Testis (tissue), 3 donors: ENCODE measurements around the gene FARS2. TPM values are rescaled to one million over a fixed set of nuclear protein-coding genes. Genes with fewer than 3 reads are reported as not detected.

Experiments used
- DNase-seq: peaks from one replicate; pipeline ENCODE4 v3.0.0-alpha.2; 2019
- H3K27ac ChIP-seq, 2 donors: fragments of 200-600 bp; sonication (generic); one replicate each; pipeline ENCODE4 v1.5.1; 2019
- H3K27me3 ChIP-seq: fragments of 200-600 bp; sonication (generic); one replicate; pipeline ENCODE4 v1.5.1; 2019
- H3K36me3 ChIP-seq: fragments of 200-600 bp; sonication (generic); one replicate; pipeline ENCODE4 v1.5.1; 2017; ENCODE audit warnings: low read depth; ENCODE audit errors: missing control alignments
- H3K4me1 ChIP-seq: fragments of 200-600 bp; sonication (generic); one replicate; pipeline ENCODE4 v1.5.1; 2019
- H3K4me3 ChIP-seq, 2 donors: fragments of 200-600 bp; sonication (generic); one replicate each; pipeline ENCODE4 v1.5.1; 2017 to 2019
- H3K9me3 ChIP-seq: fragments of 200-600 bp; sonication (generic); one replicate; pipeline ENCODE4 v1.5.1; 2017
- CTCF ChIP-seq, 3 experiments: fragments of 450-650 bp in 2 of 3; fragments of 200-600 bp in 1 of 3; sonication (generic) in 1 of 3; IDR thresholded peaks; one replicate each; pipeline ENCODE4 v1.5.1; 2016 to 2019; ENCODE audit warnings: antibody characterized with exemption in 3 of 3, mild to moderate bottlenecking in 2 of 3, moderate library complexity in 1 of 3
- POLR2A ChIP-seq: fragments of 450-650 bp; IDR thresholded peaks from one replicate; pipeline ENCODE4 v1.6.1; 2017; ENCODE audit warnings: antibody characterized with exemption, mild to moderate bottlenecking, moderate library complexity
- WGBS, 2 donors: methylation state at CpG; one replicate each; pipeline ENCODE4 v1.1.5; 2018; 5-methylcytosine and 5-hydroxymethylcytosine counted together
- intact Hi-C: fragments of 100-400 bp; cut with DNase I; formaldehyde crosslinking; loops from one replicate; pipeline ENCODE4 v1.15.1; 2023; ENCODE audit warnings: low total_unique reads
- polyA plus RNA-seq: library from polyadenylated mRNA; stranded (reverse); fragments of 350-450 nt; fragmentation: Illumina TruSeq; extraction: RNeasy Lipid Tissue Mini Kit (QIAGEN cat#74804); gene quantifications from one replicate; pipeline ENCODE4 v1.2.3, GENCODE V29; 2014; ENCODE audit warnings: low read depth, low replicate concordance; ENCODE audit not compliant: insufficient read depth
- total RNA-seq, 2 donors: library from RNA; depleted of rRNA; stranded (reverse); fragments of >200 nt; gene quantifications; one replicate each; pipeline ENCODE4 v1.2.3, GENCODE V29; 2016

The FARS2 gene
- total and polyA plus RNA-seq, 3 donors from 2014 or later: 15.4 to 26.8 (median 22.1) TPM

GRCh38 chr6:5378331-5378730, 117.0 kb downstream of the FARS2 start:
- DNase-seq: no peak
- WGBS, 2 donors: 78 to 79% methylated on average over 6 of the region's 6 CpGs

GRCh38 chr6:5379647-5380242, 118.4 kb downstream of the FARS2 start:
- no peak for TF ChIP-seq POLR2A
- peak in 2 of 3 experiments; percentile 24 to 33 for TF ChIP-seq CTCF (IDR thresholded peaks at IDR 0.05)
- peak; percentile 42 for DNase-seq
- WGBS, 2 donors: 67 to 74% methylated on average over 3 of the region's 3 CpGs

More at GRCh38 chr6:5378331-5378730, 117.0 kb downstream of the FARS2 start:
- TF ChIP-seq POLR2A (no peak), CTCF (IDR thresholded peaks at IDR 0.05) (no peak)
- no peak overlapping the region for H3K27ac ChIP-seq
- H3K36me3 ChIP-seq: no peaks in the 10 kb centered on the region
- no peak overlapping the region for H3K4me3 ChIP-seq
- H3K9me3 ChIP-seq: no peaks in the 10 kb centered on the region
- intact Hi-C loops: no loop called here
- no peaks in the 10 kb centered on the region for H3K27me3 ChIP-seq
- H3K4me1 ChIP-seq: no peaks in the 10 kb centered on the region

GRCh38 chr6:5383856-5384255, 122.5 kb downstream of the FARS2 start:
- 97 to 100% methylated on average over 1 of the region's 1 CpG for WGBS, 2 donors
- H3K9me3 ChIP-seq: no peaks in the 10 kb centered on the region
- H3K27ac ChIP-seq: no peak overlapping the region
- no peak for DNase-seq
- no peak overlapping the region for H3K4me3 ChIP-seq
- no peaks in the 10 kb centered on the region for H3K27me3 ChIP-seq
- intact Hi-C loops: no loop called here
- no peaks in the 10 kb centered on the region for H3K36me3 ChIP-seq
- no peaks in the 10 kb centered on the region for H3K4me1 ChIP-seq
- no peak for TF ChIP-seq CTCF (IDR thresholded peaks at IDR 0.05)
- no peak for TF ChIP-seq POLR2A

More at GRCh38 chr6:5379647-5380242, 118.4 kb downstream of the FARS2 start:
- Histone ChIP-seq H3K27me3 (no peaks in the 10 kb centered on the region), H3K36me3 (no peaks in the 10 kb centered on the region), H3K4me3 (no peak overlapping the region), H3K4me1 (no peaks in the 10 kb centered on the region), H3K9me3 (no peaks in the 10 kb centered on the region), H3K27ac (no peak overlapping the region)
- intact Hi-C loops: no loop called here

GRCh38 chr6:5384276-5384675, 123.0 kb downstream of the FARS2 start:
- DNase-seq: no peak
- intact Hi-C loops: no loop called here
- WGBS, 2 donors: 97 to 100% methylated on average over 5 to 7 of the region's 7 CpGs
- no peak for TF ChIP-seq CTCF (IDR thresholded peaks at IDR 0.05)
- no peak for TF ChIP-seq POLR2A
- Histone ChIP-seq H3K9me3 (no peaks in the 10 kb centered on the region), H3K4me3 (no peak overlapping the region), H3K27me3 (no peaks in the 10 kb centered on the region), H3K27ac (no peak overlapping the region), H3K36me3 (no peaks in the 10 kb centered on the region), H3K4me1 (no peaks in the 10 kb centered on the region)

- Histone ChIP-seq H3K4me1 (no peaks in the 10 kb centered on the region), H3K27me3 (no peaks in the 10 kb centered on the region), H3K36me3 (no peaks in the 10 kb centered on the region), H3K27ac (no peak overlapping the region), H3K4me3 (no peak overlapping the region), H3K9me3 (no peaks in the 10 kb centered on the region)
- 82 to 96% methylated on average over 3 of the region's 3 CpGs for WGBS, 2 donors
- DNase-seq: no peak
- TF ChIP-seq POLR2A (no peak), CTCF (IDR thresholded peaks at IDR 0.05) (no peak)
- intact Hi-C loops: no loop called here
These were observed 127.0 kb downstream of the FARS2 start for GRCh38 chr6:5388326-5388725.
